Measurements from ENCODE around the gene DCAF7.

DNA sequence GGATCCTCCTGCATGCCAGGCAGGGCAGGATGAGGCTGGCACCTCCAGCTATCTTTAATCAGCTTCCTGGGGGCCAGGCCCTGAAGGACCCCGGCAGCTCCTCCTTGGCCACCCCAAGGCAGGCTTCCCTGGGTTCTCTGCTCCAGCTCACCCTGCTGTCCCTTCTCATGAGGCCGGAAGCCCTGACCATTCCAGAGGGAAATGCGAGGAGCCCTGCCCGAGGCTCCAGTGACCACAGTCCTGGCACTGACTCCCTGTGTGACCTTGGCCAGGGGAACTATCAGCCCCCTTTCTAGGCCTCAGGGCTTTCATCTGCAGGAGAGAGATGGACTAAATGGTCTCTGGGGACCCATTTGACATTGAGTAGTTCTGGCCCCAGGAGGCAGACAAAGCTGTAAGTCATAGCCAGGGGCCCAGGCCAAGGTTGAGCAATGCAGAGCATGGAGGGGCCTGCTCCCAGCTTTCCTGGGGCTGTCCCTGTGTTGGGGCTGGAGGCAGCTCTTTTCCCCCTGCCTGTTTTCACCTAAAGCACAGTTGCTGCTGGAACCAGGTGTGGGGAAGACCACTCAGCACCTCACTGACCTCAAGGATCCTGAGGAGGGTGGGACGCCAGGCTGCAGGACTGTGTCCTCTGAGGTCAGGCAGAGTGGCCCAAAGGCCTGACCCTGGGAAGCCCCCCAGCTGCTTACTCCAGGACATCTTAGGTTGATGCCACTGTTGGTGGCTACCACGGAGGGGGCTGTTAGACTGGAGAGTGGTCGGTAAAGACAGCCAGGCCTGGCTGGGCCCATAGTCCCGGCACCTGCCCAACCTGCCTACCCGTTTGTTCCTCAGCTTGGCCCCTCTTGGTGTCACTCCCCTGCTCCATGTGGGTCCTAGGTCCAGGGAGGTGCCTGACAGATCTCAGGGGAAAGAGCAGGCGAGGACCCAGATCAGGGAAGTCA lies 19.0 kb upstream of the DCAF7 start:
- TF ChIP-seq POLR2AphosphoS5 (IDR thresholded peaks at IDR 0.05) = no peak
- TF ChIP-seq POLR2A (IDR thresholded peaks at IDR 0.05) = no peak
